ENCODE measurements around the gene CENPO.

GRCh38 chr2:24797644-24798043 lies 4.4 kb downstream of the CENPO start:
- no peak for TF ChIP-seq ELK1 (IDR thresholded peaks at IDR 0.05; ENCODE audit: low read depth, low read length)
- no peak for TF ChIP-seq NFE2L2 (conservative IDR thresholded peaks at IDR 0.05; ENCODE audit: low read length)
- TF ChIP-seq USF2 (IDR thresholded peaks at IDR 0.05): no peak
- TF ChIP-seq RARB (CRISPR knock-in tag; IDR thresholded peaks at IDR 0.05): no peak
- no peak for TF ChIP-seq MAX (IDR thresholded peaks at IDR 0.05)
- no peak for TF ChIP-seq CHD2 (IDR thresholded peaks at IDR 0.05; ENCODE audit: low read length, partially characterized antibody)
- TF ChIP-seq CTCF (IDR thresholded peaks at IDR 0.05): no peak
- TF ChIP-seq CBX8 (IDR thresholded peaks at IDR 0.05): no peak
- TF ChIP-seq CHD4 (IDR thresholded peaks at IDR 0.05; ENCODE audit: borderline replicate concordance): no peak
- TF ChIP-seq RFX5 (IDR thresholded peaks at IDR 0.05): no peak
- no peak for TF ChIP-seq POLR2A (IDR thresholded peaks at IDR 0.05; ENCODE audit: low read length)
- no peak for TF ChIP-seq RAD21 (conservative IDR thresholded peaks at IDR 0.05 in 1 of 2, IDR thresholded peaks at IDR 0.05 in 1 of 2)
